HG02623 (cell line): ENCODE results near the gene CDON.

Experiments
- ATAC-seq: cut with Tn5 transposase; IDR thresholded peaks from one replicate; pipeline ENCODE4 v1.9.1; 2021; ENCODE audit warnings: moderate library complexity; ENCODE audit not compliant: unreplicated experiment

CDON gene

DNA sequence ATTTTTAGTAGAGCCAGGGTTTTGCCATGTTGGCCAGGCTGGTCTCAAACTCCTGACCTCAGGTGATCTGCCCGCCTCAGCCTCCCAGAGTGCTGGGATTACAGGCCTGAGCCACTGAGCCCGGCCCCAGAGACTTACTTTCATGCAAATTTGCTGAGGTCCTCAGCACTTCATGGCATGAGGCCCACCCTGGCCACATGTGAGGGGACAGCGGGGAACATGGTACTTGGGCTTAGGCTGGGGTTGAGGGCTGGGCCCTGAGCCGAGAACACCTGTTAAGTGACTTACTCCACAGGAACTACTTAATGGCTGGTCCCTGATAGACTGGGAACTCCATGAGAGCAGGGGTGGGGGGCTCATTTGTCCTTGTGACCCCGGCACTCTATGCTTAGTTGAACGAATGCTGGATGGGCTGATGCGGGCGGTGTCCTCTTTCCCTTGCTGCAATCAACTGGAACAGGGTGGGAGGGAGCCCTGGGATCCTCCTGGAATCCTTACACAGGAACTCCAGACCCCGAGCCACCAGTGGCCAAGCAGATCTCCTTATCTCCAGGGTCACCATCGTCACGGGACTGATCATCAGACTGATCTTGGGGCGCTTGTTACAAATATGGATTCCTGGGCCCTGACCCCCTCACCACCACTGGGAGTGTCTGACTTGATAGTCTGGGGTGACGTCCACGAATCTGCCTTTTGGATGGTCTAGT lies 115.8 kb downstream of the CDON start:
- ATAC-seq, result no peak

- no peak for ATAC-seq
Measured at GRCh38 chr11:125945797-125946520, 116.7 kb downstream of the CDON start, which contains the start of gene VSIG10L2. Gene VSIG10L2 (plus strand): TSS chr11:125946044. CDS start chr11:125946056, 12 bp downstream.

DNA sequence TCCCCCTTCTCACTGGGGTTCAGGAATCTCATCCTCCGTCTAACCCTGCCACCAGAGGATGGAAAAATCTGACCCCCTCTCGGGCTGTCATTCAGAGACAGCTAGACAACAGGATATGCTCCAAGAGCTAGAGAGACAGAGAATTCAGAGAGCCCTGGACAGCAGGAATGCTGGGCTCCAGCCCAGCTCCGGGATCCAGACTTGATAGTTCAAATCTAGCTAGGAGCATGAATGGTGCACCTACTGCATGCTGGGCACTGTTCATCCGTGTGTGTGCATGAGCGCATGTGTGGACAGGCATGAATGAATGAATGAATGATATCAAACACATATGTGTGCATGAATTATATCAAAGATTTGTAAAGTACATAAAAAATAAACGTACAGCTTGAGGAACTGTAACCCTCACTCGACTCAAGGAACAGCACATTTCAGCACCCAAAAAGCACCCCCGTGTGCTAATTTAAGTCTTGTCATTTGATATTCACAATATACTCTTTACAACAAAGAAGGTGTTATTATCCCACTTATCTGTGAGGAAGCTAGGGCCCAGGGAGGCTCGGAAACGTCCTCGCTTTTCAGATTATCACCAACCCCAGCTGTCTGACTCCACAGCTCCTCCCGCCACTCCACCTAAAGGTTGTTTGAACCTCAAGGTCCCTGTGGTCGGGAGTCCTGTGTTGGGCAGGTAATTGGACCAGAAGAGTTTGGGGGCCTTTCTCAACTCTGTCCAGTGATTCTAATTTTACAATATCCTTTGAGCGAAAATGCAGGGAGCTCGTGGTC lies 117.5 kb downstream of the CDON start:
- ATAC-seq, result no peak

GRCh38 chr11:125944350-125945010 lies 118.2 kb downstream of the CDON start:
- no peak for ATAC-seq

DNA sequence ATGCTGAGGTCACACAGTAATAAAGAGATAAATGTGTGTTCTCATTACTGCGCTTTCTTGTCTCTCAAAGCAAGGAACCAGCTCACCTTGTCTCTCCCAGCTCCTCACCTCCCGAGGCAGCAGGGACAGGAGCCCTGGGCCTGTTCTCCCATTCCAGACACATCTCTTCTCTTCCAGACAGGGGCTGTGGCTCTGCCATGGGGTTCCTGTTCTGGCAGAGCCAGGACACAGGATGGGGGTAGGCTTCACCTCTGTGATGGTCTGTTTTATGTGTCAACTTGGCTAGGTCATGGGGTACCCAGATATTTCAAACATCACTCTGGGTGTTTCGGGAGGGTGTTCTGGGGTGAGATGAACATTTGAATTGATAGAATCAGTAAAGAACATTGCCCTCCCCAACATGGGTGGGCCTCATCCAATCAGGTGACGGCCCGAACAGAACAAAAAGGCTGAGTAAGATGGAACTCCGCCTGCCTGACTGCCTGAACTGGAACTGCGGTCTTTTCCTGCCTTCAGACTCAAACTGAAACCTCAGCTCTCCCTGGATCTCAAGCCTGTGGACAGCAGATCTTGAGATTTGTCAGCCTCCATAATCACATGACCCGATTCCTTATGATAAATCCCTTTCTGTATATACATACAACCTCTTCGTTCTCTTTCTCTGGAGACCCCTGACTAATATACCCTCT lies 118.9 kb downstream of the CDON start:
- ATAC-seq, result no peak

DNA sequence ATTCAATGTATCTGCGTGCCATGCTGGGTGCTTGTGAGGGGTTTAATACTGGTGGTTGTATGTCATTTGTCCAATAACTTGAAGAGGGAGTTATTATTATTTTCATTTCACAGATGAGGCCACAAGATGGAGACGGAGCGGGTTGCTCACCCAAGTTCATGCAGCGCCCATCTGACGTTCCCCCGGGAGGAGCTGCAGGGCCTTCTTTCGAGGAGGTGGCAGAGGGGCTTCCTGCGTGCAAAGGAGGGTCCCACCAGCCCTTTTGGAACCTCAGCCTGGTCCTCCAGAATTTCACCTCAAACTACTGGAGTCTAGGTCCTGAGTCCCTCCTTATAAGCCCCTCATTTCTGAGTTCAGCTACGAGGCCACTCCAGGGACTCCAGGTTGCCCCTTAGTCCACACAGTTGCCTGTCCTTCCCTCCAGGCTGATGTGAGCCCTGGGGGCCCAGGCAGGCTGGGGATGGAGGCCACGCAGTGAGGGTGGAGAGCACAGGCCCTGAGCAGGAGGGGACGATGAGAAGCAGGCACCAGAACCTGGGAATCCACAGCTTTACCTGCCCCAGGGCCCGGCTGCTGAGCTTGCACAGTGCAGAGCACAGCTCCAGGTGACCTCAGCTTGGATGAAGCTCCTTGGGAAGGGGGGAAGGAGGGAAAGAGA lies 119.8 kb downstream of the CDON start:
- no peak for ATAC-seq

- no peak for ATAC-seq
Measured at GRCh38 chr11:125941619-125942611, 120.8 kb downstream of the CDON start.

DNA sequence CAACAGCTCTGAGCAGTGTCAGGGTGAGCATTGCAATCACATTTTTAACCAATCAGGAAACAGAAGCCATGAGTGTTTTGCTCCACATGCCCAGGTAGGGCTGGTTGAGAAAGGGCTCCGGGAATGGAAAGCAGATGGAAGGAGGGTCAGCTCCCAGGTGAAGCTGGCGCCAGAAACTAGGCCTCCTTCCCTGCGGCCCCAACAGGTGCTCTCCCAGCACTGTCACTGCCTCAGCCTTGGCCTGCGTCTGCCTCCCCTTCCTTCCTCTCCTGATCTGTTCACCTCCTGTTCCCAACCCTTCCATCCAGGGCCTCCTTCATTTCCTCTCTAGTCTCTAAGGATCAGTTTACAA lies 121.4 kb downstream of the CDON start:
- no peak for ATAC-seq

- no peak for ATAC-seq
Measured at GRCh38 chr11:125940145-125940544, 122.5 kb downstream of the CDON start.

- ATAC-seq, result no peak
Measured at GRCh38 chr11:125939081-125939521, 123.6 kb downstream of the CDON start.

DNA sequence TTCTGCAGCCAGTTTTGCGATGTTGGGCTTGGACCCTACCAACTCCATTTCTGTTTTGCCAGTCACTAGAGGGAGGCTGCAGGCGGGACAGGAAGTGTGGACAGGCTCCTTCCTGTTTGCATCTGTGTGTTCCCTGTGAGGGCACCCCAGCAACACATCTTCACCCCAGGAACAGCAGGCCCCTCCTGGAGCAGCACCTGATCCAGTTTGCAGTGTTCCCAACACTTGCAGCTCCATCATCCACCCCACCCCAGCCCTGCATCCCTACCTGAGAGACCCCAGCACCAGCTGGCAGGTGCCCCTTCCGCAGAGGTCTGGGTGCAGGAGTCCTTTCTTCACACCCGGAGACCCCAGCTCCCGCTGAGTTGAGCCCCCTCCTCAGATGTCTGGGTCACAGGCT lies 124.2 kb downstream of the CDON start:
- no peak for ATAC-seq

DNA sequence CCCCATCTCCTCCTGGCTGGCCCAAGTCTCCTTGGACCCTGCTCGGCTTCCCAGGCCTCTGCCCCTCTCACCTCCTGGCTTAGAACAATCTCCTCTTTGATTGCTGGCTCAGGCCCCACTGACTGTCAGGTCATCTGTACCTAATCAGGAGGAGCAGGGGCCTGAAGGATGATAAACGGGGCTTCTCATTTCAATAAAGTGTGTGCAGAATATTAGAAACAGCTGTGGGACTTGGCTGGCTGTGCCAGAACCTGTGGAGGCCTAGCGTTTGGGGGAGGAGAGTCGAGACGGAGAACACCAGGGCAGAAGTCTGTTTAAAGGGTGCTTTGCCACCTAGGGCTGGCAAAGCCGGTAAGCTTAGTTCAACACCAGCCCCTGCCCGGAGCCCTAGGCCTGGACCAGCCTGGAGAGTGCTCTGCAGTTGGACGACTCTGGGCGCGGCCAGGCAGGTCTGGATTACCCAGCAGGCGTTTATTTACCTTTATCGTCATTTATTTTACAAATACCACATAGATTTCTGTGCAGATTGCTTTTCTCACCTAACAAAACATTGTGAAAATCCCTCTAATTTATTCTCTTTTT lies 127.0 kb downstream of the CDON start:
- ATAC-seq, result no peak

GRCh38 chr11:125935056-125935455 lies 127.6 kb downstream of the CDON start:
- no peak for ATAC-seq

DNA sequence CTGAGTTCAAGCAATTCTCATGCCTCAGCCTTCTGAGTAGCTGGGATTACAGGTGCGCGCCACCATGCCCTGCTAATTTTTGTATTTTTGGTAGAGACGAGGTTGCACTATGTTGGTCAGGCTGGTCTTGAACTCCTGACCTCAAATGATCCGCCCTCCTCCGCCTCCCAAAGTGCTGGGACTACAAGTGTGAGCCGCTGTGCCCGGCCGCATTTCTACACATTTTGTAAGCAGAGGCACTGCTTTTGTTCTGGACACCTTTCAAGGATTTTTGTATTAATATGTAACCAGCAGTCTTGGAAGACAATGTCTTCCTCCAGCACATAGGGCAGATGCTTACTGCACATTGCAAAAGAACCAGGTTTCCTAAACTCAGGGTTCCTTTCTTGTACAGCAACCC lies 128.2 kb downstream of the CDON start:
- no peak for ATAC-seq

DNA sequence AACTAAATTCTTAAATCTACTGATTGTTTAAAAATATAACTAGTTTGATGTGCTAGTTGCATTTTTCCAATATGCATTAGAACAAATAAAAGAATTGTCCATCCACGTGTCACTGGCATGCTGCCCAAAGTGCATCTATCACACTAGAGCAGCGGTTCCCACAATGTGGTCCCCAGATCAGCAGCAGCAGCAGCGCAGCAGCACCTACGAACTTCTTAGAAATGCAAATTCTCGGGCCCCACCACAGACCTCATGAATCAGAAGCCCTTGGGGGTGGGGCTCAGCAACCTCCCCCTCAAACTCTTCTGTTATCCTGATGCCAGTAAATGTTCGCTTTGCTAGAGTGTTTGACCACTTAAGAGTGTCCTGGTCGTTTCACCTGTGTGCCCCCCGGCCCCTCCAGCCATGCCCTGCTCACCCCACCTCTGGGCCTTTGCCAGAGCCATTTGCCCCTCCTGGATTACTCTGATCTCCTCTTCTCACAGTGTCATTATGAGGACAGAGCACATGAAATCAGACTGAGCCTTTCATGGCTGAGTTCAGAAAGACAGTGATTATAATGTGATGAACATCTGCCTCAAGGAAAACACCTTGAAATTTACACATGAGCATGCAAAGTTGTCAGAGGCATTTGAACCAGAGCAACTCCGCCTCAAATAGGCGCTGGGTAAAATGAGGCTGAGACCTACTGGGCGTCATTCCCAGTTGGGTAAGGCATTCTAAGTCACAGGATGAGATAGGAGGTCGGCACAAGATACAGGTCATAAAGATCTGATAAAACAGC lies 129.4 kb downstream of the CDON start:
- ATAC-seq, result no peak

GRCh38 chr11:125932301-125932700 lies 130.4 kb downstream of the CDON start:
- no peak for ATAC-seq

DNA sequence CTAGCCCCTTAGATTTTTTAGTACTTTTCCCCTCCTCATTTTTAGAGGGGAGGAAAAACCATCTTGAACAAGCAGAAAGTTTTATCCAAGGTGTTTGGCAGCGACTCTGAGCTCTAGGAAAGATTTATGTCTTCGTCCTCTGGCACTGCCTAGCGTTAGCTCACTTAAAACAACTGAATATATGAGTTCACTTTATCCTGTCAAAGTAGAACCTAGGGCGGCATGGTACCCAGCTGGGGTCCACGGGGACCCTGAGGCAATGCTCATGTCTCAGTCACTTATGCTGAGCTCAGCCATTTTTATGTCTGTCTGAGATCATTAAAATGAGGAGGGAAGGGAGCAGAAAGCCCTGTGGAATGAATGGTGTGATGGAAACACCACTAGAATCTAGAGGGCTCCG lies 131.0 kb downstream of the CDON start:
- no peak for ATAC-seq

GRCh38 chr11:125931116-125931515 lies 131.6 kb downstream of the CDON start:
- ATAC-seq, result no peak
